Naive thymus-derived CD4-positive, alpha-beta T cell (primary cell): ENCODE results near the gene USP33. TPM values are rescaled to one million over a fixed set of nuclear protein-coding genes. Genes with fewer than 3 reads are reported as not detected.

Source experiments
- ATAC-seq: fragments of 150-1000 bp; cut with Tn5 transposase; 2 replicates; pipeline ENCODE4 v1.10.0; 2021; ENCODE audit warnings: mild to moderate bottlenecking, moderate library complexity
- CTCF ChIA-PET: fragments of 350-600 bp; sonication (Branson Sonifier 250); formaldehyde crosslinking; loops from one replicate; lab custom pipeline; 2021; ENCODE audit warnings: antibody characterized with exemption; lab: Charles Lee
- POLR2A ChIA-PET: fragments of 350-600 bp; sonication (Branson Sonifier 250); formaldehyde crosslinking; loops from one replicate; lab custom pipeline; 2021; ENCODE audit warnings: antibody characterized with exemption, inconsistent platforms; lab: Charles Lee
- DNase-seq, 9 donors: peaks; one replicate each; pipeline versions ENCODE4 v3.0.0 to v3.0.0-alpha.2; 2020 to 2022; ENCODE audit warnings: mixed read lengths in 1 of 9
- H3K27ac ChIP-seq: one replicate; pipeline ENCODE4 v1.7.0; 2013; ENCODE audit warnings: mild to moderate bottlenecking, low read depth, low read length, moderate library complexity
- H3K27me3 ChIP-seq, 2 donors: one replicate each; pipeline ENCODE4 v1.7.0; 2013; ENCODE audit warnings: low read length in 2 of 2, mild to moderate bottlenecking in 2 of 2, moderate library complexity in 2 of 2; ENCODE audit not compliant: control insufficient read depth in 2 of 2, insufficient read depth in 2 of 2
- H3K36me3 ChIP-seq, 3 experiments: 1 replicate in 2 of 3; 2 replicates in 1 of 3; pipeline ENCODE4 v1.7.0; 2013; ENCODE audit warnings: low read length in 3 of 3, mild to moderate bottlenecking in 3 of 3, moderate library complexity in 1 of 3; ENCODE audit not compliant: insufficient read depth in 3 of 3, control insufficient read depth in 2 of 3
- H3K4me1 ChIP-seq, 2 donors: one replicate each; pipeline ENCODE4 v1.7.0; 2013; ENCODE audit warnings: low read length in 2 of 2, mild to moderate bottlenecking in 2 of 2, moderate library complexity in 1 of 2; ENCODE audit not compliant: control insufficient read depth in 2 of 2, insufficient read depth in 2 of 2
- H3K4me3 ChIP-seq: 2 replicates; pipeline ENCODE4 v1.7.0; 2013; ENCODE audit warnings: mild to moderate bottlenecking, low read length
- H3K9me3 ChIP-seq, 3 experiments: 1 replicate in 2 of 3; 2 replicates in 1 of 3; pipeline ENCODE4 v1.7.0; 2013; ENCODE audit warnings: low read length in 3 of 3; ENCODE audit not compliant: control insufficient read depth in 2 of 3
- H3K27ac Mint-ChIP-seq, 9 donors: one replicate each; pipeline ENCODE4 v1.8.0; 2020 to 2022; ENCODE audit warnings: mixed read lengths in 9 of 9, mild to moderate bottlenecking in 8 of 9, moderate library complexity in 5 of 9, inconsistent platforms in 2 of 9
- H3K27me3 Mint-ChIP-seq, 5 donors: one replicate each; pipeline ENCODE4 v1.8.0; 2021 to 2022; ENCODE audit warnings: mixed read lengths in 5 of 5, mild to moderate bottlenecking in 1 of 5
- H3K36me3 Mint-ChIP-seq, 5 donors: one replicate each; pipeline ENCODE4 v1.8.0; 2020 to 2022; ENCODE audit warnings: mixed read lengths in 5 of 5, mild to moderate bottlenecking in 3 of 5, inconsistent platforms in 1 of 5
- H3K4me1 Mint-ChIP-seq, 7 donors: one replicate each; pipeline ENCODE4 v1.8.0; 2020 to 2022; ENCODE audit warnings: mixed read lengths in 7 of 7, mild to moderate bottlenecking in 3 of 7, inconsistent platforms in 1 of 7
- H3K4me3 Mint-ChIP-seq, 10 donors: one replicate each; pipeline ENCODE4 v1.8.0; 2020 to 2022; ENCODE audit warnings: mild to moderate bottlenecking in 10 of 10, mixed read lengths in 10 of 10, moderate library complexity in 6 of 10, inconsistent platforms in 2 of 10
- H3K9me3 Mint-ChIP-seq, 11 donors: one replicate each; pipeline ENCODE4 v1.8.0; 2020 to 2022; ENCODE audit warnings: mixed read lengths in 11 of 11, mild to moderate bottlenecking in 4 of 11, inconsistent platforms in 1 of 11, moderate library complexity in 1 of 11
- intact Hi-C, 2 donors: fragments of 100-400 bp; cut with micrococcal nuclease; formaldehyde crosslinking; loops; one replicate each; pipeline ENCODE4 v1.15.1; 2023
- polyA plus RNA-seq, 2 donors: library from polyadenylated mRNA; unstranded; fragments of 300-500 nt; fragmentation: Illumina TruSeq; gene quantifications; one replicate each; pipeline ENCODE4 v1.2.3, GENCODE V29; 2021
- total RNA-seq, 6 experiments: library from RNA in 5 of 6; stranded (reverse) in 5 of 6; gene quantifications; 1 replicate in 5 of 6; 2 replicates in 1 of 6; pipeline ENCODE4 v1.2.3 and lab custom pipeline; 2021 to 2026

The USP33 gene
- total and polyA plus RNA-seq, 7 experiments from 2014 or later, result 42.0 to 101 (median 71.5) TPM

GRCh38 chr1:77671836-77672235 lies 87.8 kb downstream of the USP33 start:
- Histone ChIP-seq H3K4me3 (no peak overlapping the region), H3K27ac (no peak overlapping the region), H3K4me1 (peaks cover 0 to 18% of the 10 kb centered on the region in 2 donors), H3K9me3 (no peaks in the 10 kb centered on the region), H3K27me3 (no peaks in the 10 kb centered on the region), H3K36me3 (peaks cover 0 to 4% (median 0%) of the 10 kb centered on the region in 3 experiments)
- Mint-ChIP-seq H3K4me3 (peak overlapping the region in 4 of 10 donors; percentile 6 to 44 (median 18)), H3K36me3 (peaks cover 0 to 7% (median 0%) of the 10 kb centered on the region in 5 donors), H3K4me1 (peaks cover 40 to 87% (median 76%) of the 10 kb centered on the region in 7 donors), H3K27ac (peak overlapping the region in 2 of 9 donors; percentile 38 to 67), H3K27me3 (no peaks in the 10 kb centered on the region), H3K9me3 (no peaks in the 10 kb centered on the region)
- POLR2A ChIA-PET, result interaction anchor here (1.2 kb wide), 1 partner anchor 13 kb away, joined by 3 read pairs; no protein-coding TSS in a partner anchor
- intact Hi-C loops, result no loop called here
- ATAC-seq (no peak), DNase-seq (no peak)
- CTCF ChIA-PET, result no interaction called here

- ChIA-PET CTCF (interaction anchor here (0.7 kb wide), 1 partner anchor 44 kb away, joined by 5 read pairs; no protein-coding TSS in a partner anchor), POLR2A (no interaction called here)
- H3K27ac ChIP-seq, result no peak overlapping the region
- H3K4me3 ChIP-seq, result no peak overlapping the region
- DNase-seq (no peak), ATAC-seq (no peak)
- Mint-ChIP-seq H3K4me1 (peaks cover 35 to 90% (median 76%) of the 10 kb centered on the region in 7 donors), H3K27me3 (no peaks in the 10 kb centered on the region), H3K36me3 (peaks cover 0 to 7% (median 0%) of the 10 kb centered on the region in 5 donors), H3K4me3 (peak overlapping the region in 5 of 10 donors; percentile 14 to 44 (median 25)), H3K9me3 (no peaks in the 10 kb centered on the region), H3K27ac (peak overlapping the region in 2 of 9 donors; percentile 14 to 45)
- no peaks in the 10 kb centered on the region for H3K9me3 ChIP-seq
- intact Hi-C loops, result no loop called here
- no peaks in the 10 kb centered on the region for H3K36me3 ChIP-seq
- no peaks in the 10 kb centered on the region for H3K27me3 ChIP-seq
- H3K4me1 ChIP-seq, result peaks cover 0 to 18% of the 10 kb centered on the region in 2 donors
Measured at GRCh38 chr1:77670330-77670729, 89.3 kb downstream of the USP33 start.

DNA sequence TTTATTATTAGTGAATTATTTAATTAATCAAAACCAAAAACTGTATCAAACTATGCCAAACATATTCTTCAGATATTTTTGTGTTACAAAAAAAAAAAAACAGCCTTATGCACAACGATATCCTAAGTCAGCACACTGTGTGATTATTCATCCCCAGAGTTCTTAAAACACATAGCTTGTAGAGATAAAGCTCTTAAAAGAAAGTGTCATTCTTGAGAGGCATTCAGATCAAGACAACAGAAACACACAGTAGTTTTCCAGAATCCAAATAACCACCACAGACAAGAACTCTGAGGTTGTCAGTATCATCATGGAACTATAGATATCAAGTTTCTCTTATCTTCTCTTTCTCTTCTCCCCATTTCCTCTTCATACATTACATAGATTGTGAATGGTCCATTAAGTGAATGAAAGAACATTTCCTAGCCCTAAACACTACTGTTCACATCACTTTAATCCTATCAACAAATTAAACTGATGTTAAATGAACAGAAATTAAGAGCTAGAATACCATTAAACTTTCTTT lies 90.7 kb downstream of the USP33 start:
- no peak for ATAC-seq
- Histone ChIP-seq H3K4me1 (peaks cover 0 to 20% of the 10 kb centered on the region in 2 donors), H3K4me3 (no peak overlapping the region), H3K36me3 (no peaks in the 10 kb centered on the region), H3K27ac (no peak overlapping the region), H3K27me3 (no peaks in the 10 kb centered on the region), H3K9me3 (no peaks in the 10 kb centered on the region)
- no peaks in the 10 kb centered on the region for H3K9me3 Mint-ChIP-seq
- intact Hi-C loops, result no loop called here
- H3K4me1 Mint-ChIP-seq, result peaks cover 44 to 90% (median 77%) of the 10 kb centered on the region in 7 donors
- peaks cover 0 to 7% (median 0%) of the 10 kb centered on the region in 5 donors for H3K36me3 Mint-ChIP-seq
- peak overlapping the region in 1 of 9 donors; percentile 75 for H3K27ac Mint-ChIP-seq
- ChIA-PET POLR2A (interaction anchor here (0.6 to 2.0 kb wide), 2 partner anchors 14 to 51 kb away, joined by 3 to 7 read pairs; partner anchors contain the start of gene ZZZ3), CTCF (no interaction called here)
- H3K4me3 Mint-ChIP-seq, result peak overlapping the region in 5 of 10 donors; percentile 12 to 45 (median 26)
- no peaks in the 10 kb centered on the region for H3K27me3 Mint-ChIP-seq
- no peak for DNase-seq

- no peaks in the 10 kb centered on the region for H3K27me3 Mint-ChIP-seq
- Histone ChIP-seq H3K27ac (no peak overlapping the region), H3K36me3 (no peaks in the 10 kb centered on the region), H3K9me3 (no peaks in the 10 kb centered on the region), H3K27me3 (no peaks in the 10 kb centered on the region), H3K4me1 (peaks cover 0 to 9% of the 10 kb centered on the region in 2 donors), H3K4me3 (no peak overlapping the region)
- DNase-seq, result no peak
- H3K27ac Mint-ChIP-seq, result peak overlapping the region in 3 of 9 donors; percentile 11 to 43 (median 18)
- H3K9me3 Mint-ChIP-seq, result peaks cover 0 to 5% (median 0%) of the 10 kb centered on the region in 11 donors
- H3K4me3 Mint-ChIP-seq, result peak overlapping the region in 2 of 10 donors; percentile 4 to 24
- H3K4me1 Mint-ChIP-seq, result peaks cover 19 to 79% (median 70%) of the 10 kb centered on the region in 7 donors
- ATAC-seq, result no peak
- H3K36me3 Mint-ChIP-seq, result peaks cover 0 to 19% (median 12%) of the 10 kb centered on the region in 5 donors
- CTCF ChIA-PET, result no interaction called here
- intact Hi-C loops, result no loop called here
- POLR2A ChIA-PET, result interaction anchor here (0.7 kb wide), 1 partner anchor 1305 kb away, joined by 3 read pairs; no protein-coding TSS in a partner anchor
Measured at GRCh38 chr1:77664939-77665516, 94.6 kb downstream of the USP33 start.

GRCh38 chr1:77661696-77662095 lies 98.0 kb downstream of the USP33 start:
- Mint-ChIP-seq H3K27ac (peak overlapping the region in 3 of 9 donors; percentile 28 to 70 (median 43)), H3K9me3 (peaks cover 0 to 5% (median 0%) of the 10 kb centered on the region in 11 donors), H3K4me1 (peaks cover 9 to 61% (median 60%) of the 10 kb centered on the region in 7 donors), H3K4me3 (no peak overlapping the region), H3K27me3 (no peaks in the 10 kb centered on the region), H3K36me3 (peaks cover 0 to 19% (median 16%) of the 10 kb centered on the region in 5 donors)
- peaks cover 0 to 6% of the 10 kb centered on the region in 2 donors for H3K4me1 ChIP-seq
- no peaks in the 10 kb centered on the region for H3K27me3 ChIP-seq
- CTCF ChIA-PET, result no interaction called here
- ATAC-seq, result no peak
- H3K9me3 ChIP-seq, result no peaks in the 10 kb centered on the region
- H3K36me3 ChIP-seq, result no peaks in the 10 kb centered on the region
- H3K27ac ChIP-seq, result no peak overlapping the region
- POLR2A ChIA-PET, result interaction anchor here (0.6 kb wide), 1 partner anchor 10 kb away, joined by 4 read pairs; no protein-coding TSS in a partner anchor
- no peak for DNase-seq
- no peak overlapping the region for H3K4me3 ChIP-seq
- intact Hi-C loops, result no loop called here

DNA sequence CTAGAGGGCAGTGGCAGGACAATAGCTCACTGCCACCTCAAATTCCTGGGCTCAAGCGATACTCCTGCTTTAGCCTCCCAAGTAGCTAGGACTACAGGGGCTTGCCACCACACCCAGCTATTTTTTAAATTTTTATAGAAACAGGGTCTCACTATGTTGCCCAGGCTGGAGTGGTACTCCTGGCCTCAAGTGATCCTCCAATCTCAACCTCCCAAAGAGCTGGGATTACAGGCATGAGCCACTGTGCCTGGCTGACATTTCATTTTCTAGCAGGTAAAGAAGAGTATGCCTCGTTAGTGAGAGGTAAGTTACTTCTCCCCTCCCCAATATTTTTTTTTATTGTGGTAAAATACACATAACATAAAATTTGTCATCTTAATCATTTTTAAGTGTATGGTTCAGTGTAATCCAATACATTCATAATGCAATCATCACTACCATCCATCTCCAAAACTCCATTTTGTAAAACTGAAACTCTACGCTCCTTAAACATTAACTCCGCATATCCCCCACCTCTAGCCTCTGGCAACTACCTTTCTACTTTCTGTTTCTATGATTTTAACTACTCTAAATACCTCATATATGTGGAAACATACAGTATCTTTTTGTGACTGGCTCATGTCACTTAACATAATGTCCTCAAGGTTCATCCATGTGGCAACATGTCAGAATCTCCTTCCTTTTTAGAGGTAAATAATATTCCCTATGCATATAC lies 99.6 kb downstream of the USP33 start:
- no peaks in the 10 kb centered on the region for H3K27me3 Mint-ChIP-seq
- peak overlapping the region in 4 of 9 donors; percentile 1 to 70 (median 45) for H3K27ac Mint-ChIP-seq
- Histone ChIP-seq H3K27me3 (no peaks in the 10 kb centered on the region), H3K27ac (no peak overlapping the region), H3K4me3 (no peak overlapping the region), H3K4me1 (peaks cover 0 to 3% of the 10 kb centered on the region in 2 donors), H3K9me3 (no peaks in the 10 kb centered on the region), H3K36me3 (no peaks in the 10 kb centered on the region)
- ChIA-PET CTCF (interaction anchor here (0.6 kb wide), 1 partner anchor 111 kb away, joined by 3 read pairs; no protein-coding TSS in a partner anchor), POLR2A (interaction anchor here (1.1 kb wide), 1 partner anchor 11 kb away, joined by 3 read pairs; no protein-coding TSS in a partner anchor)
- peaks cover 8 to 65% (median 62%) of the 10 kb centered on the region in 7 donors for H3K4me1 Mint-ChIP-seq
- DNase-seq (no peak), ATAC-seq (no peak)
- peaks cover 0 to 32% (median 22%) of the 10 kb centered on the region in 5 donors for H3K36me3 Mint-ChIP-seq
- no peak overlapping the region for H3K4me3 Mint-ChIP-seq
- intact Hi-C loops, result loop anchor here in 1 of 2 donors (1.0 kb wide), 1 partner anchor 21 kb away; no protein-coding TSS in a partner anchor
- H3K9me3 Mint-ChIP-seq, result peaks cover 0 to 5% (median 0%) of the 10 kb centered on the region in 11 donors
